Epithelial cell of prostate (primary cell): Measurements from ENCODE around the gene POM121L2.
"Not testable (repeated sequence)": the region's sequence is repeated elsewhere in the genome, so short reads cannot be mapped to it uniquely, and the experiment has no call there.

Experiments used
- DNase-seq: peaks from one replicate; pipeline ENCODE4 v3.0.0-alpha.2; 2011; ENCODE audit warnings: low read depth, low spot score
- H3K27ac ChIP-seq: fragments of 450-650 bp; 2 replicates; pipeline ENCODE4 v1.5.1; 2017; ENCODE audit warnings: mild to moderate bottlenecking

Gene POM121L2

DNA sequence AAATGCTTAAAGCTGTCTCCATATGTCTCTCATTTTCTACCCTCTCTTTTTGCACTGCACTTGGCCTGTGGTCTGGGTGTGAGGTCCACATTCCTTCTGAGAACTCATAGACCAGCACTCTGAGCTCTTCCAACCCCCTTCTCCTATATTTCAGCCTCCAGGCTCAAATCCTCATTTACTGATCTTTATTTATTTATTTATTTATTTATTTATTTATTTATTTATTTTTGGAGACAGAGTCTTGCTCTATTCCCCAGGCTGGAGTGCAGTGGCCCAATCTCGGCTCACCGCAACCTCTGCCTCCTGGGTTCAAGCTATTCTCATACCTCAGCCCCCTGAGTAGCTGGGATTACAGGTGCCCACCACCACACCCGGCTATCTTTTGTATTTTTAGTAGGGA is 45.1 kb downstream of the POM121L2 start:
- not testable (repeated sequence) for H3K27ac ChIP-seq, DNase-seq

DNA sequence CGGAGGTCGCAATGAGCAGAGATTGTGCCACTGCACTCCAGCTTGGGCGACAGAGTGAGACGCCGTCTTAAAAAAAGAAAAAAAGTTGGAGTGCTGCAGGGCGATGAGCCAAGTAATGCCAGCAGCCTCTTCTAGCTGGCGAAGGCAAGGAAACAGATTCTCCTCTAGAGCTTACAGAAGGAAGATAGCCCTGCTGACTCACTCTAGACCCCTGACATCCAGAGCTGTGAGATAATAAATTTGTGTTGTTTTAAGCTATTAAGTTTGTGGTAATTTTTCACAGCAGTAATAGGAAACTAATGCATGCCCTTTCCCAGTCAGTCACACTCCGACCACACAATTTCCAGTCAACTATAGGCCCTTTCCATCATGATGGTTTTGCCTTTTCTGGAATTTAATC is 48.2 kb downstream of the POM121L2 start:
- no peak for DNase-seq
- no peak overlapping the region for H3K27ac ChIP-seq

DNA sequence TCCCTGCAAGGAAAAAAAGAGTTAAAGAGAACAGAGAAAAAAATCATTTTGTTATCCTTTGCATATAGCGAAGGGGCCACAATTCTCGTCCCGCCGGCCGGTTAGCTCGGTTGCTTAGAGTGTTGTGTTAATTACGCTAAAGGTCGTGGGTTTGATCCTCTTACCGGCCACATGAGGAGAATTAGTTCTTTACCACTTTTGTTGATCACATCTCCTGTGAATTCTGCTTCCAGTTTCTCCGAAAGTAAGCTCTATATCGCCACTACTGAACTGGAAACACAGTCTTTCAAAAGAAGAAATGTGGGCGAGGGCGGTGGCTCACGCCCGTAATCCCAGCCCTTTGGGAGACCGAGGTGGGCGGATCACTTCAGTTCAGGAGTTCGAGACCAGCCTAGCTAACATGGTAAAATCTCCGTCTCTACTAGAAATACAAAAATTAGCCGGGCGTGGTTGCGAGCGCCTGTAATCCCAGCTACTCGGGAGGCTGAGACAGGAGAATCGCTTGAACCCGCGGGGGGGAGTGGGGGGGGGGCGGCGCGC is 51.2 kb downstream of the POM121L2 start:
- H3K27ac ChIP-seq: no peak overlapping the region
- no peak for DNase-seq

DNA sequence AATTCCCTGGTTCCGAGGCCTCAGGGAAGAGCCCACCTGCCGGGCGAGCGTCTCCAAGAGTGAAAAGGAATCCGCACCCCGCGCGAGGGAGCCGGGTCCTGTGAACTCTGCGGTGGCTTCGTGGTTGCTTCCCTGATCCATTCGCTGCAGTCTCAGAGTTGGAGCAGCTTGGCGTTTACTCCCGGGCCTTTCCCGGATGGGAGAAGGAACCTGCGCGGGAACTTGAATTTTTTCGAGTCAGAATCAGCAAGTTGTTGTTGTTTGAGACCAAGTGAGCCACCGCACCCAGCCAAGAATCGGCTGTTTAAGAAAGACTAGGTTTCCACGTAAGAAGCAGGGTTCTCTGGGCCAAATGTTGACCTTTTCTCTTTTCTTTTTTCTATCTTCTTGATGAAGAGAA is 51.7 kb downstream of the POM121L2 start:
- no peak overlapping the region for H3K27ac ChIP-seq
- no peak for DNase-seq
